GM23338 (cell line): Measurements from ENCODE around the gene JAZF1. TPM values are rescaled to one million over a fixed set of nuclear protein-coding genes. Genes with fewer than 3 reads are reported as not detected.
A peak's percentile ranks its signal among the peaks of the same experiment; 100 is the strongest.

ENCODE experiments used
- ATAC-seq: fragments of 200-7000 bp; cut with Tn5 transposase; 3 replicates; pipeline ENCODE4 v1.9.1; 2020
- DNase-seq: peaks from one replicate; pipeline ENCODE4 v3.0.0-alpha.2; 2015; ENCODE audit warnings: low spot score
- H2AFZ ChIP-seq: fragments of 200-600 bp; sonication (generic); 2 replicates; pipeline ENCODE4 v1.8.0; 2016; ENCODE audit warnings: antibody characterized with exemption, mild to moderate bottlenecking, moderate library complexity
- H3F3A ChIP-seq: fragments of 200-600 bp; sonication (generic); replicated peaks from 2 replicates; pipeline ENCODE4 v1.8.0; 2017; ENCODE audit warnings: antibody characterized with exemption, mixed run types, low read depth
- H3K27ac ChIP-seq: fragments of 200-600 bp; sonication (generic); 2 replicates; pipeline ENCODE4 v1.6.1; 2016; ENCODE audit warnings: low read depth
- H3K27me3 ChIP-seq: fragments of 200-600 bp; sonication (generic); 2 replicates; pipeline ENCODE4 v1.8.0; 2016; ENCODE audit warnings: mild to moderate bottlenecking, mixed run types, moderate library complexity; ENCODE audit not compliant: insufficient read depth
- H3K36me3 ChIP-seq: fragments of 200-600 bp; sonication (generic); 2 replicates; pipeline ENCODE4 v1.8.0; 2016; ENCODE audit warnings: mild to moderate bottlenecking; ENCODE audit not compliant: insufficient read depth
- H3K4me1 ChIP-seq: fragments of 200-600 bp; sonication (generic); 2 replicates; pipeline ENCODE4 v1.8.0; 2016; ENCODE audit warnings: mild to moderate bottlenecking, moderate library complexity; ENCODE audit not compliant: insufficient read depth
- H3K4me2 ChIP-seq: fragments of 200-600 bp; sonication (generic); 2 replicates; pipeline ENCODE4 v1.7.1; 2017; ENCODE audit warnings: mixed run types
- H3K4me3 ChIP-seq: fragments of 200-600 bp; sonication (generic); 2 replicates; pipeline ENCODE4 v1.6.1; 2016; ENCODE audit warnings: mixed run types
- H3K79me2 ChIP-seq: fragments of 200-600 bp; sonication (generic); replicated peaks from 2 replicates; pipeline ENCODE4 v1.8.0; 2017; ENCODE audit warnings: mild to moderate bottlenecking; ENCODE audit not compliant: insufficient read depth
- H3K9me2 ChIP-seq: fragments of 200-600 bp; sonication (generic); 2 replicates; pipeline ENCODE4 v1.8.0; 2017; ENCODE audit not compliant: insufficient read depth
- H4K20me1 ChIP-seq: fragments of 200-600 bp; sonication (generic); replicated peaks from 2 replicates; pipeline ENCODE4 v1.8.0; 2017; ENCODE audit warnings: mild to moderate bottlenecking; ENCODE audit not compliant: insufficient read depth
- H3K27ac Mint-ChIP-seq: 2 replicates; pipeline ENCODE4 v1.8.0; 2020; ENCODE audit warnings: inconsistent platforms, mild to moderate bottlenecking, moderate library complexity, mixed read lengths
- H3K27me3 Mint-ChIP-seq: 3 replicates; pipeline ENCODE4 v1.8.0; 2022; ENCODE audit warnings: low read depth, mild to moderate bottlenecking, moderate library complexity, mixed read lengths, inconsistent platforms; ENCODE audit not compliant: insufficient read depth, poor library complexity
- H3K36me3 Mint-ChIP-seq: 3 replicates; pipeline ENCODE4 v1.8.0; 2021; ENCODE audit warnings: low read depth, mild to moderate bottlenecking, inconsistent platforms, moderate library complexity, mixed read lengths
- H3K4me1 Mint-ChIP-seq: 3 replicates; pipeline ENCODE4 v1.8.0; 2020; ENCODE audit warnings: mild to moderate bottlenecking, inconsistent platforms, mixed read lengths
- H3K4me3 Mint-ChIP-seq: 3 replicates; pipeline ENCODE4 v1.8.0; 2021; ENCODE audit warnings: moderate library complexity, mild to moderate bottlenecking, inconsistent platforms, mixed read lengths
- H3K9me3 Mint-ChIP-seq: 3 replicates; pipeline ENCODE4 v1.8.0; 2020; ENCODE audit warnings: moderate library complexity, mild to moderate bottlenecking, inconsistent platforms, mixed read lengths
- CREB1 ChIP-seq: fragments of 250-450 bp; sonication (Bioruptor Pico); IDR thresholded peaks from 2 replicates; pipeline ENCODE4 v1.5.0; 2020; ENCODE audit warnings: low read depth, mild to moderate bottlenecking, moderate library complexity
- CTCF ChIP-seq, 2 experiments: fragments of 200-600 bp in 1 of 2; sonication (generic) in 1 of 2; conservative IDR thresholded peaks; 2 replicates each; pipeline versions ENCODE4 v1.5.1 to v1.6.1; 2016 to 2017; ENCODE audit warnings: antibody characterized with exemption in 2 of 2, low read depth in 2 of 2, mild to moderate bottlenecking in 2 of 2, moderate library complexity in 1 of 2
- NANOG ChIP-seq: IDR thresholded peaks from 2 replicates; pipeline ENCODE4 v1.6.1; 2016; ENCODE audit warnings: antibody characterized with exemption, borderline replicate concordance
- POLR2AphosphoS5 ChIP-seq: IDR thresholded peaks from 2 replicates; pipeline ENCODE4 v1.6.1; 2016; ENCODE audit warnings: antibody characterized with exemption, low read depth
- REST ChIP-seq: IDR thresholded peaks from one replicate; pipeline ENCODE4 v1.6.1; 2018; ENCODE audit warnings: antibody characterized with exemption; ENCODE audit not compliant: unreplicated experiment
- ZNF114 ChIP-seq: fragments of 250-450 bp; sonication (Bioruptor Pico); IDR thresholded peaks from 2 replicates; pipeline ENCODE4 v1.5.0; 2020; ENCODE audit warnings: mild to moderate bottlenecking, moderate library complexity
- ZNF462 ChIP-seq: fragments of 250-450 bp; sonication (Bioruptor Pico); IDR thresholded peaks from 2 replicates; pipeline ENCODE4 v1.5.0; 2020; ENCODE audit warnings: mild to moderate bottlenecking, moderate library complexity
- polyA plus RNA-seq: library from polyadenylated mRNA; unstranded; fragments of >200 nt; fragmentation: Nextera tagmentation; extraction: Ambion mirVana; gene quantifications from 2 replicates; pipeline ENCODE4 v1.2.1, GENCODE V29; 2016
- total RNA-seq: library from RNA; depleted of rRNA; stranded (reverse); fragments of >200 nt; shearing (Covaris generic); gene quantifications from 2 replicates; pipeline ENCODE4 v1.2.3, GENCODE V29; 2014

JAZF1 gene
- total and polyA plus RNA-seq, 2 experiments from 2014 or later = 12.2 to 22.2 TPM

GRCh38 chr7:27869056-27869455, 311.5 kb downstream of the JAZF1 start:
- H3K27me3 ChIP-seq = no peaks in the 10 kb centered on the region
- peaks cover 7% of the 10 kb centered on the region; the same call in 1 of the 2 replicates for H4K20me1 ChIP-seq
- no peaks in the 10 kb centered on the region for H3K9me2 ChIP-seq
- DNase-seq = no peak
- no peaks in the 10 kb centered on the region for H3K36me3 ChIP-seq
- H3K4me3 Mint-ChIP-seq = no peak overlapping the region
- no peaks in the 10 kb centered on the region for H3K9me3 Mint-ChIP-seq
- no peaks in the 10 kb centered on the region for H3K79me2 ChIP-seq
- no peaks in the 10 kb centered on the region for H3F3A ChIP-seq
- peaks cover 14% of the 10 kb centered on the region for H3K4me1 ChIP-seq
- H3K27ac ChIP-seq = no peak overlapping the region
- H3K4me1 Mint-ChIP-seq = peaks cover 32% of the 10 kb centered on the region
- no peak overlapping the region for H2AFZ ChIP-seq
- no peaks in the 10 kb centered on the region for H3K36me3 Mint-ChIP-seq
- peaks cover 4% of the 10 kb centered on the region for H3K27me3 Mint-ChIP-seq
- H3K4me2 ChIP-seq = peak overlapping the region; percentile 48; the same call in 1 of the 2 replicates
- no peak overlapping the region for H3K27ac Mint-ChIP-seq
- no peak overlapping the region for H3K4me3 ChIP-seq
- no peak for TF ChIP-seq ZNF462
- TF ChIP-seq NANOG = no peak
- no peak for ATAC-seq

- Mint-ChIP-seq H3K27ac (no peak overlapping the region), H3K9me3 (no peaks in the 10 kb centered on the region), H3K4me3 (no peak overlapping the region), H3K27me3 (peaks cover 2% of the 10 kb centered on the region), H3K4me1 (peaks cover 27% of the 10 kb centered on the region), H3K36me3 (no peaks in the 10 kb centered on the region)
- H2AFZ ChIP-seq = no peak overlapping the region
- no peak overlapping the region for H3K27ac ChIP-seq
- H3K27me3 ChIP-seq = no peaks in the 10 kb centered on the region
- 0 out of 2 replicates have a peak, but pooled peaks cover 7% of the 10 kb centered on the region for H4K20me1 ChIP-seq
- H3K9me2 ChIP-seq = no peaks in the 10 kb centered on the region
- DNase-seq (no peak), ATAC-seq (no peak; the same call in 2 of the 3 replicates)
- H3F3A ChIP-seq = no peaks in the 10 kb centered on the region
- TF ChIP-seq ZNF114 (CRISPR knock-in tag) (no peak), POLR2AphosphoS5 (no peak), REST (no peak), CREB1 (CRISPR knock-in tag) (no peak), CTCF (conservative IDR thresholded peaks at IDR 0.05; ENCODE audit: low read depth in 2 of 2) (no peak)
- H3K4me3 ChIP-seq = no peak overlapping the region
- no peak overlapping the region for H3K4me2 ChIP-seq
- H3K79me2 ChIP-seq = no peaks in the 10 kb centered on the region
- no peaks in the 10 kb centered on the region for H3K36me3 ChIP-seq
- peaks cover 14% of the 10 kb centered on the region for H3K4me1 ChIP-seq
Observed at GRCh38 chr7:27868131-27868550, 312.5 kb downstream of the JAZF1 start.
